ENCODE results near the gene TMED1. TPM values are rescaled to one million over a fixed set of nuclear protein-coding genes. Genes with fewer than 3 reads are reported as not detected.

Gene TMED1
- total RNA-seq, 1 donor from 2014 or later, result 27.0 TPM

- Mint-ChIP-seq H3K27me3 (ENCODE audit: insufficient read depth, low read depth) (peaks cover 3% of the 10 kb centered on the region), H3K27ac (peak overlapping the region; percentile 53), H3K9me3 (no peaks in the 10 kb centered on the region), H3K36me3 (peaks cover 21% of the 10 kb centered on the region), H3K4me1 (no peaks in the 10 kb centered on the region), H3K4me3 (no peak overlapping the region)
- no peak for DNase-seq (ENCODE audit: low spot score)
- H3K27ac ChIP-seq, result no peak overlapping the region
- no peaks in the 10 kb centered on the region for H3K9me3 ChIP-seq (ENCODE audit: low read depth)
- H4K20me1 ChIP-seq (ENCODE audit: low read depth), result no peaks in the 10 kb centered on the region
- no peak overlapping the region for H3K4me2 ChIP-seq
- no peaks in the 10 kb centered on the region for H3K79me2 ChIP-seq (ENCODE audit: low read depth)
- no peak overlapping the region for H3K9ac ChIP-seq
- no peak for TF ChIP-seq EZH2 (IDR thresholded peaks at IDR 0.05)
- TF ChIP-seq CTCF (IDR thresholded peaks at IDR 0.05), result no peak
- no peak for TF ChIP-seq EZH2phosphoT487 (IDR thresholded peaks at IDR 0.05)
- no peaks in the 10 kb centered on the region for H3K27me3 ChIP-seq
- H2AFZ ChIP-seq (replicated peaks), result no peak overlapping the region
- H3K36me3 ChIP-seq, result no peaks in the 10 kb centered on the region
- H3K4me1 ChIP-seq, result no peaks in the 10 kb centered on the region
- no peak overlapping the region for H3K4me3 ChIP-seq
- H3F3A ChIP-seq (ENCODE audit: low read depth), result no peaks in the 10 kb centered on the region
These were observed 32.8 kb downstream of the TMED1 start for GRCh38 chr19:10803252-10803651.

- Histone ChIP-seq H3K36me3 (no peaks in the 10 kb centered on the region), H3K27ac (no peak overlapping the region), H2AFZ (replicated peaks) (no peak overlapping the region), H3K9me3 (ENCODE audit: low read depth) (no peaks in the 10 kb centered on the region), H3K9ac (no peak overlapping the region), H3K4me3 (no peak overlapping the region), H4K20me1 (ENCODE audit: low read depth) (no peaks in the 10 kb centered on the region), H3K4me2 (no peak overlapping the region), H3F3A (ENCODE audit: low read depth) (no peaks in the 10 kb centered on the region), H3K27me3 (no peaks in the 10 kb centered on the region), H3K79me2 (ENCODE audit: low read depth) (no peaks in the 10 kb centered on the region), H3K4me1 (no peaks in the 10 kb centered on the region)
- Mint-ChIP-seq H3K9me3 (no peaks in the 10 kb centered on the region), H3K27ac (no peak overlapping the region), H3K27me3 (ENCODE audit: insufficient read depth, low read depth) (peaks cover 3% of the 10 kb centered on the region), H3K36me3 (peaks cover 21% of the 10 kb centered on the region), H3K4me1 (no peaks in the 10 kb centered on the region), H3K4me3 (no peak overlapping the region)
- DNase-seq (ENCODE audit: low spot score), result no peak
- TF ChIP-seq EZH2phosphoT487 (IDR thresholded peaks at IDR 0.05), result no peak
- no peak for TF ChIP-seq CTCF (IDR thresholded peaks at IDR 0.05)
These were observed 33.5 kb downstream of the TMED1 start for GRCh38 chr19:10802479-10802878.

- Histone ChIP-seq H3K27ac (no peak overlapping the region), H3K27me3 (no peaks in the 10 kb centered on the region), H3K4me2 (no peak overlapping the region), H3K9me3 (ENCODE audit: low read depth) (no peaks in the 10 kb centered on the region), H3K4me1 (no peaks in the 10 kb centered on the region), H3K79me2 (ENCODE audit: low read depth) (no peaks in the 10 kb centered on the region), H4K20me1 (ENCODE audit: low read depth) (no peaks in the 10 kb centered on the region), H2AFZ (replicated peaks) (no peak overlapping the region), H3K9ac (no peak overlapping the region), H3K36me3 (no peaks in the 10 kb centered on the region), H3K4me3 (no peak overlapping the region), H3F3A (ENCODE audit: low read depth) (no peaks in the 10 kb centered on the region)
- H3K27me3 Mint-ChIP-seq (ENCODE audit: insufficient read depth, low read depth), result peaks cover 3% of the 10 kb centered on the region
- DNase-seq (ENCODE audit: low spot score), result no peak
- no peaks in the 10 kb centered on the region for H3K9me3 Mint-ChIP-seq
- no peaks in the 10 kb centered on the region for H3K4me1 Mint-ChIP-seq
- peaks cover 17% of the 10 kb centered on the region for H3K36me3 Mint-ChIP-seq
- H3K4me3 Mint-ChIP-seq, result no peak overlapping the region
- no peak for TF ChIP-seq EZH2 (IDR thresholded peaks at IDR 0.05)
- no peak for TF ChIP-seq CTCF (IDR thresholded peaks at IDR 0.05)
- TF ChIP-seq EZH2phosphoT487 (IDR thresholded peaks at IDR 0.05), result no peak
- H3K27ac Mint-ChIP-seq, result no peak overlapping the region
These were observed 35.5 kb downstream of the TMED1 start for GRCh38 chr19:10800488-10800887.
